HUES48 (cell line): Measurements from ENCODE around the gene KIAA1755.
A peak's percentile ranks its signal among the peaks of the same experiment; 100 is the strongest.

Source experiments
- H3K27ac ChIP-seq: one replicate; pipeline ENCODE4 v1.7.0; 2013; ENCODE audit warnings: low read depth, low read length, inconsistent platforms
- H3K27me3 ChIP-seq: 2 replicates; pipeline ENCODE4 v1.6.1; 2013; ENCODE audit warnings: mild to moderate bottlenecking, low read length; ENCODE audit not compliant: control insufficient read depth, insufficient read depth
- H3K36me3 ChIP-seq: 2 replicates; pipeline ENCODE4 v1.6.1; 2013; ENCODE audit warnings: low read length; ENCODE audit not compliant: control insufficient read depth, insufficient read depth
- H3K4me1 ChIP-seq: 2 replicates; pipeline ENCODE4 v1.6.1; 2013; ENCODE audit warnings: mild to moderate bottlenecking, low read length; ENCODE audit not compliant: control insufficient read depth, insufficient read depth
- H3K4me3 ChIP-seq: 2 replicates; pipeline ENCODE4 v1.5.1; 2013; ENCODE audit warnings: mild to moderate bottlenecking, low read depth, low read length
- H3K9ac ChIP-seq: 2 replicates; pipeline ENCODE4 v1.6.1; 2013; ENCODE audit warnings: mild to moderate bottlenecking, low read depth, low read length, moderate library complexity
- H3K9me3 ChIP-seq: 2 replicates; pipeline ENCODE4 v1.6.1; 2013; ENCODE audit warnings: low read length; ENCODE audit not compliant: control insufficient read depth, insufficient read depth

The KIAA1755 gene

GRCh38 chr20:38260378-38261053 lies at the start of gene KIAA1755:
KIAA1755 (minus strand) TSS chr20:38260735; CDS start chr20:38260500, 235 bp downstream.
- peaks cover 18% of the 10 kb centered on the region for H3K27me3 ChIP-seq
- no peaks in the 10 kb centered on the region for H3K36me3 ChIP-seq
- H3K4me1 ChIP-seq: peaks cover 5% of the 10 kb centered on the region; the same call in 1 of the 2 replicates
- no peaks in the 10 kb centered on the region for H3K9me3 ChIP-seq
- H3K27ac ChIP-seq: no peak within 1 kb of the TSS
- peak within 1 kb of the TSS; percentile 54 for H3K4me3 ChIP-seq
- no peak within 1 kb of the TSS for H3K9ac ChIP-seq

- no peaks in the 10 kb centered on the region for H3K27me3 ChIP-seq
- H3K27ac ChIP-seq: no peak overlapping the region
- no peak overlapping the region for H3K9ac ChIP-seq
- H3K4me3 ChIP-seq: no peak overlapping the region
- no peaks in the 10 kb centered on the region for H3K36me3 ChIP-seq
- no peaks in the 10 kb centered on the region for H3K4me1 ChIP-seq
- no peaks in the 10 kb centered on the region for H3K9me3 ChIP-seq
Measured at GRCh38 chr20:38308447-38308846, 47.9 kb upstream of the KIAA1755 start.

- no peaks in the 10 kb centered on the region for H3K27me3 ChIP-seq
- no peaks in the 10 kb centered on the region for H3K36me3 ChIP-seq
- H3K4me1 ChIP-seq: no peaks in the 10 kb centered on the region
- no peaks in the 10 kb centered on the region for H3K9me3 ChIP-seq
- H3K27ac ChIP-seq: no peak overlapping the region
- no peak overlapping the region for H3K4me3 ChIP-seq
- no peak overlapping the region for H3K9ac ChIP-seq
Measured at GRCh38 chr20:38308047-38308438, 47.5 kb upstream of the KIAA1755 start.

GRCh38 chr20:38307371-38308046 lies 47.0 kb upstream of the KIAA1755 start:
- H3K4me3 ChIP-seq: no peak overlapping the region
- H3K9ac ChIP-seq: no peak overlapping the region
- H3K9me3 ChIP-seq: no peaks in the 10 kb centered on the region
- no peaks in the 10 kb centered on the region for H3K36me3 ChIP-seq
- H3K4me1 ChIP-seq: no peaks in the 10 kb centered on the region
- H3K27me3 ChIP-seq: no peaks in the 10 kb centered on the region
- no peak overlapping the region for H3K27ac ChIP-seq

- H3K27ac ChIP-seq: no peak overlapping the region
Measured at GRCh38 chr20:38306379-38306778, 45.8 kb upstream of the KIAA1755 start.

GRCh38 chr20:38305541-38305940 lies 45.0 kb upstream of the KIAA1755 start:
- Histone ChIP-seq H3K4me1 (no peaks in the 10 kb centered on the region), H3K27ac (no peak overlapping the region), H3K36me3 (no peaks in the 10 kb centered on the region), H3K27me3 (no peaks in the 10 kb centered on the region), H3K9ac (no peak overlapping the region), H3K9me3 (no peaks in the 10 kb centered on the region), H3K4me3 (no peak overlapping the region)

More at GRCh38 chr20:38306379-38306778, 45.8 kb upstream of the KIAA1755 start:
- no peak overlapping the region for H3K4me3 ChIP-seq
- H3K27me3 ChIP-seq: no peaks in the 10 kb centered on the region
- no peaks in the 10 kb centered on the region for H3K36me3 ChIP-seq
- no peaks in the 10 kb centered on the region for H3K9me3 ChIP-seq
- no peak overlapping the region for H3K9ac ChIP-seq
- H3K4me1 ChIP-seq: no peaks in the 10 kb centered on the region

GRCh38 chr20:38304845-38305447 lies 44.4 kb upstream of the KIAA1755 start:
- no peaks in the 10 kb centered on the region for H3K9me3 ChIP-seq
- H3K27ac ChIP-seq: no peak overlapping the region
- no peaks in the 10 kb centered on the region for H3K27me3 ChIP-seq
- no peaks in the 10 kb centered on the region for H3K36me3 ChIP-seq
- no peak overlapping the region for H3K9ac ChIP-seq
- H3K4me1 ChIP-seq: peaks cover 4% of the 10 kb centered on the region
- no peak overlapping the region for H3K4me3 ChIP-seq

GRCh38 chr20:38303908-38304379 lies 43.4 kb upstream of the KIAA1755 start, which contains the start of gene BPI:
BPI (plus strand) TSS chr20:38304156; CDS start chr20:38304224, 68 bp downstream.
- no peak within 1 kb of the TSS for H3K27ac ChIP-seq
- H3K27me3 ChIP-seq: no peaks in the 10 kb centered on the region
- no peaks in the 10 kb centered on the region for H3K36me3 ChIP-seq
- peaks cover 8% of the 10 kb centered on the region for H3K4me1 ChIP-seq
- no peaks in the 10 kb centered on the region for H3K9me3 ChIP-seq
- no peak within 1 kb of the TSS for H3K4me3 ChIP-seq
- no peak within 1 kb of the TSS for H3K9ac ChIP-seq

- Histone ChIP-seq H3K4me1 (peaks cover 8% of the 10 kb centered on the region), H3K36me3 (no peaks in the 10 kb centered on the region), H3K4me3 (no peak overlapping the region), H3K9me3 (no peaks in the 10 kb centered on the region), H3K27ac (no peak overlapping the region), H3K27me3 (no peaks in the 10 kb centered on the region), H3K9ac (no peak overlapping the region)
Measured at GRCh38 chr20:38302786-38303185, 42.3 kb upstream of the KIAA1755 start.

GRCh38 chr20:38301309-38301708 lies 40.8 kb upstream of the KIAA1755 start:
- Histone ChIP-seq H3K4me1 (peaks cover 8% of the 10 kb centered on the region), H3K4me3 (no peak overlapping the region), H3K27me3 (no peaks in the 10 kb centered on the region)

GRCh38 chr20:38300438-38300837 lies 39.9 kb upstream of the KIAA1755 start:
- Histone ChIP-seq H3K4me1 (peaks cover 8% of the 10 kb centered on the region), H3K9ac (no peak overlapping the region), H3K27ac (no peak overlapping the region), H3K9me3 (no peaks in the 10 kb centered on the region), H3K27me3 (no peaks in the 10 kb centered on the region), H3K4me3 (no peak overlapping the region), H3K36me3 (no peaks in the 10 kb centered on the region)

More at GRCh38 chr20:38301309-38301708, 40.8 kb upstream of the KIAA1755 start:
- no peak overlapping the region for H3K9ac ChIP-seq
- no peak overlapping the region for H3K27ac ChIP-seq
- no peaks in the 10 kb centered on the region for H3K36me3 ChIP-seq
- no peaks in the 10 kb centered on the region for H3K9me3 ChIP-seq
